Prostate gland (tissue), 2 donors: ENCODE results near the gene ATP1B1.

Source experiments
- CTCF ChIP-seq, 4 experiments: fragments of 200-600 bp in 2 of 4; fragments of 450-650 bp in 2 of 4; sonication (generic) in 2 of 4; IDR thresholded peaks; 1 replicate in 3 of 4; 2 replicates in 1 of 4; pipeline ENCODE4 v1.5.1; 2016 to 2019; ENCODE audit warnings: antibody characterized with exemption in 4 of 4, mild to moderate bottlenecking in 2 of 4, moderate library complexity in 2 of 4
- POLR2A ChIP-seq: fragments of 450-650 bp; IDR thresholded peaks from one replicate; pipeline ENCODE4 v1.6.1; 2016; ENCODE audit warnings: antibody characterized with exemption, mild to moderate bottlenecking
- POLR2AphosphoS5 ChIP-seq: sonication (generic); formaldehyde crosslinking; IDR thresholded peaks from one replicate; pipeline ENCODE4 v1.6.1; 2017; ENCODE audit warnings: antibody characterized with exemption

GRCh38 chr1:169121146-169121923, 14.8 kb downstream of the ATP1B1 start:
- TF ChIP-seq CTCF (IDR thresholded peaks at IDR 0.05) (no peak), POLR2A (no peak), POLR2AphosphoS5 (no peak)
